ENCODE data around the gene TMEM44. TPM values are rescaled to one million over a fixed set of nuclear protein-coding genes. Genes with fewer than 3 reads are reported as not detected.

TMEM44 gene
- total and polyA plus RNA-seq, 12 donors = 1.3 to 20.4 (median 7.3) TPM

GRCh38 chr3:194680888-194681615, 47.8 kb upstream of the TMEM44 start:
- no peak for DNase-seq
- Histone ChIP-seq H3K27ac (no peak overlapping the region), H3K27me3 (no peaks in the 10 kb centered on the region), H3K4me1 (replicated peaks in 1 of 2) (peaks cover 0 to 16% of the 10 kb centered on the region in 2 donors), H3K4me3 (no peak overlapping the region), H3K9me3 (replicated peaks in 1 of 3) (no peaks in the 10 kb centered on the region), H3K36me3 (replicated peaks in 1 of 2) (no peaks in the 10 kb centered on the region)
- TF ChIP-seq CTCF (IDR thresholded peaks at IDR 0.05) = no peak
- TF ChIP-seq POLR2A (IDR thresholded peaks at IDR 0.05) = no peak
- intact Hi-C loops (cut with DNase I) = loop anchor here in 1 of 2 donors (5.0 to 10.0 kb wide), 2 partner anchors 426 to 844 kb away; no protein-coding TSS in a partner anchor
- WGBS, 4 donors = 64 to 72% (median 67%) methylated on average over 11 of the region's 11 CpGs

DNA sequence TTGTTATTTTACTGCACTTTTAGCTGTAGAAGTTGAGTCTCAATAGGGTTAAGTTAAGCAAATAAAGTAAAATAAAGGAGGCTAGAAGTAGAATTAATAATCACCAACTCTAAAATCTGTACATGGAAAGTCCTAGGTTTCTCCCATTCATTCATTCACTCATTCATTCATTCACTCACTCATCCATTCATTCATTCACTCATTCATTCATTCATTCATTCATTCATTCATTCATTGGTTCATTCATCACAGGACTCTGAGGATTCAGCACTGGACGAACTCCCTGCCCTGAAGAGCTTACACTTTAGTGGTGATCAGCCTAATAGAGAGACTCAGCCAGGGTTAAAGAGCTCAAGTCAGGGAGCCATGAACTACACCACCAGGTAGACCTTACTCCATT, 43.3 kb upstream of the TMEM44 start:
- peaks cover 0 to 3% of the 10 kb centered on the region in 2 donors for H3K4me1 ChIP-seq (replicated peaks in 1 of 2)
- no peak overlapping the region for H3K27ac ChIP-seq
- 53 to 70% (median 66%) methylated on average over 1 of the region's 1 CpG for WGBS, 4 donors
- no peak overlapping the region for H3K4me3 ChIP-seq
- no peak for DNase-seq
- no peaks in the 10 kb centered on the region for H3K9me3 ChIP-seq (replicated peaks in 1 of 3)
- H3K27me3 ChIP-seq = no peaks in the 10 kb centered on the region
- no peaks in the 10 kb centered on the region for H3K36me3 ChIP-seq (replicated peaks in 1 of 2)
- intact Hi-C loops (cut with DNase I) = loop anchor here in 1 of 2 donors (2.0 kb wide), 1 partner anchor 584 kb away; no protein-coding TSS in a partner anchor
- TF ChIP-seq CTCF (IDR thresholded peaks at IDR 0.05) (no peak), POLR2A (IDR thresholded peaks at IDR 0.05) (no peak)

DNA sequence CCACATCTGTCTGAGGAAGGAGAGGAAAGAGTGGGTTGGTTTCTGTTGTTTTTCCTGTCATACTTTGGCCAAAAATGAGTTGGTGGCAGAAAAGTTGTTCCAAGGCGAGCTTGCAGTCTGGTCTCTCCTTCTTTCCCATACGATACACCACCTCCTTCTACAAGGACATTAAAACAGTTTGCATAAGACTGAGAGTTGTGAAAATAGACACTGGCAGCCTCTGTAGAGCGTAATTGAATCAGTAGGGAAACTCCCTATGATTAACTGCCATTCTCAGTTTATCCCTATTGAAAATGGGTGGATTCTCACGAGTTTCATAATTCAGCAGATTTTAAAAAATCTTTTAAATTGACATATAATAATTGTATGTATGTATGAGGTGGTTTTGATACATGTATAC, 42.5 kb upstream of the TMEM44 start:
- Histone ChIP-seq H3K27me3 (no peaks in the 10 kb centered on the region), H3K4me3 (no peak overlapping the region), H3K4me1 (replicated peaks in 1 of 2) (peaks cover 3 to 11% of the 10 kb centered on the region in 2 donors), H3K27ac (no peak overlapping the region), H3K9me3 (replicated peaks in 1 of 3) (no peaks in the 10 kb centered on the region), H3K36me3 (replicated peaks in 1 of 2) (no peaks in the 10 kb centered on the region)
- 28 to 45% (median 40%) methylated on average over 4 of the region's 4 CpGs for WGBS, 4 donors
- intact Hi-C loops (cut with DNase I) = loop anchor here in 1 of 2 donors (2.0 kb wide), 1 partner anchor 585 kb away; no protein-coding TSS in a partner anchor
- no peak for DNase-seq
- TF ChIP-seq CTCF (IDR thresholded peaks at IDR 0.05) = no peak
- TF ChIP-seq POLR2A (IDR thresholded peaks at IDR 0.05) = no peak

- Histone ChIP-seq H3K27me3 (no peaks in the 10 kb centered on the region), H3K27ac (no peak overlapping the region), H3K9me3 (replicated peaks in 1 of 3) (no peaks in the 10 kb centered on the region), H3K4me3 (no peak overlapping the region), H3K36me3 (replicated peaks in 1 of 2) (no peaks in the 10 kb centered on the region), H3K4me1 (replicated peaks in 1 of 2) (peaks cover 3 to 16% of the 10 kb centered on the region in 2 donors)
- intact Hi-C loops (cut with DNase I) = no loop called here
- TF ChIP-seq POLR2A (IDR thresholded peaks at IDR 0.05) (no peak), CTCF (IDR thresholded peaks at IDR 0.05) (no peak)
- no peak for DNase-seq
- WGBS, 4 donors = 43 to 52% (median 45%) methylated on average over 12 of the region's 12 CpGs
These were observed 41.9 kb upstream of the TMEM44 start for GRCh38 chr3:194675081-194675640.
